NCI-H2196 (cell line): ENCODE results near the gene BEGAIN.

Experiments
- DNase-seq: peaks from one replicate; lab custom pipeline; 2025; ENCODE audit not compliant: unreplicated experiment; lab: John Stamatoyannopoulos, UW

BEGAIN gene

GRCh38 chr14:100539766-100540140, 47.5 kb downstream of the BEGAIN start:
- no peak for DNase-seq

- no peak for DNase-seq
These were observed 48.1 kb downstream of the BEGAIN start for GRCh38 chr14:100539003-100539660.

DNA sequence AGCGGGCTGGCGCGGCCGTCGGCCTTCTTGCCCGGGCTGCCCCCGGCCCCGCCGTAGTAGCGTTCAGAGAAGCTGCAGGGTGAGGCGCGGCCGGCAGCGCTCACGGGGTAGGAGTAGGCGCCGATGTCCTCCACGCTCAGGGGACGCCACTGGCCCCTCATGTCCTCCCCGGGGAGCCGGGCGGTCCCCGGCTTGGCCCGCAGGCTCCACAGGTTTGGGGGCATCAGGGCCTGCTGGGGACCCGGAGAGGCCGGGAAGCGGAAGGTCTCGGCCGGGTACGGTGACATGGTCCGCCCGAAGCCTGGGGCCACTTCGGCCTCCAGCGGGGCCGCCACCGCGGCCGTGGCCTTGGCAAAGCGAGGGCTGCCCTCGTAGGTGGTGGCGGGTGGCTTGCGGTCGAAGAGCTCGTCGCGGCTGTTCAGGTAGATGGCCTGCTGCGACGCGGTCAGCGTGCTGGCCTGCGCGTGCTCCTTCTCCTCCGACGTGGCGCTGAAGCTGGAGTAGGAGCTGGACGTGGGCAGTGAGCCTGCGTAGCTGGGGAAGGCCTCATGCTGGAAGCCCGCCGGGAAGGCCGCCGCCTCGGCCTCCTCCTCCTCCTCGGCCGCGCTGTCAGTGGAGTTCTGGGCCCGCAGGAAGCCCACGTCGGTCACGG, 48.7 kb downstream of the BEGAIN start:
- no peak for DNase-seq

DNA sequence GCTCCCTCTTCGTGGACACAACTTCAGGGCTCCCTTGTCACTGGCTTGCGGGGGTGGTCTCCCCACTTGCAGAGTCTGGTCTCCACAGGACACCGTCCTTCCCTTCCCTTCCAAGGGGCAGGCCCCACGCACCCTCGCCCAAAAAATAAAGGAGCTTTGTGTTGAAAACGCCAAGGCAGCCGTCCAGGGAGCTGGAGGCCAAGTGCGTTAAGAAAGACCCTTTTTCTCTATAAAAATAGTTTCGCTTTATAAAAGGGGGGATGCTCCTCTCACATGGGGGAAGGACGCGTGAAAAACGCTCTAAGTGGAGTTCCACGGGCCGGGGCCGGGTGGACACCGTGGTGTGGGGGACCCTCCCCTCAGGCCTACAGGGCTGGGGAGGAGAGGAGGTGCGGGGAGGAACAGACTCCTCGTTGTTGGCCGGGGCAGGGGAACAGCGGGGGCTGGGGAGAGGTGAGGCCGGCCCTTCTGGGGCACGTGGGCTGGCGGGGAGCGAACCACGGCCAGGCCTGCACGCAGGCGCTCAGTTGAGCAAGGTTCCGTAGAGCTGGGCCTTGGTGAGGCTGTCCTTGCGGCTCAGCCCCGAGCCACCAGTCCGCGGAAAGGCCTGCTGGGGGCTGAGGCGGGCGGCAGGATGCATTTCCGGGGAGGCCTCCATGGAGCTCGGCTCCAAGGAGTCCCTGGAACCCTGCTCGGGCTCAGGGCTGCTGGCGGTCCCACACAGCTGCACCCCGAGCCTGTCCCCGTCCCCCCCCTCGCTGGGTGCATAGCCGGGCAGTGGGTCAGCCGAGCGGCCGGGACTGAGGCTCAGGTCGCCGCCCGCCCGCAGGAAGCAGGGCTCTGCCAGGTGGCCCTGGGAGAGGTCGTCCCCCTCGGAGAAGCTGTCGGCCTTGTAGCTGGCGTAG, 49.5 kb downstream of the BEGAIN start:
- DNase-seq: no peak

DNA sequence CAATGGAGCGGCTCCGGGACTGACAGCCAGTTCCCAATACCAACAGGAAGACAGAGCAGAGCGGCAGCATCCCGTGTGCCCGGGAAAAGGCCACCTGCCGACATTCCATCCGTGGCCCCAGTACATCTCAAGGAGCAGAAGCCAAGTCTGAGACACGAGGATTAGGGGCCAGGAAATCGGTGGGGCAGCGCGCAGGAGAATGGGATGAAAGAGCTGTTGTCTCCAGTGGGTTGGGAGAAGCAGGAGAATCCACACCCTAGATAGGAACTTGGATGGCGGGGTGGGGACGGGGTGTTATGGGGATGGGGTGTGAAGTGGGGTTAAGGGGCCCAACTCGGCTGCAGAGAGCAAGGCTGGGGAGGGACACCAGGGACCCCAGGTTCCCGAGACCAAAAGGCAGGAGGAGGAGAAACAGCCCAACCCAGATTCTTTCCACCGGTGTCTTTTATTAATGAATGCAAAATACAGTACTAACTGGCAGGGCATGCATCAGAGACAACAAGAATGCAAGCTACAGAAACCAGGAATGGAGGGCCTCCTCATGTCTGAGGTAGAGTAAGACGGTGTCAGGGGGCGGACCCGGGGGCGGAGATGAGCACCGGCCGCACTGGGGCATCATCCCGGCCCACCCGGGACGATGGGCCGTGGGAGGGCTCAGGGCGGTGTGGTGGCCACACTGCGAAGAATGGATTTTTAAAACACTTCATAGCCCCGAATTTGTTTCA, 50.3 kb downstream of the BEGAIN start:
- no peak for DNase-seq

GRCh38 chr14:100536121-100536510, 51.1 kb downstream of the BEGAIN start:
- no peak for DNase-seq

- no peak for DNase-seq
These were observed 51.7 kb downstream of the BEGAIN start for GRCh38 chr14:100535287-100536120.

- DNase-seq: no peak
These were observed 52.5 kb downstream of the BEGAIN start for GRCh38 chr14:100534528-100535286.

DNA sequence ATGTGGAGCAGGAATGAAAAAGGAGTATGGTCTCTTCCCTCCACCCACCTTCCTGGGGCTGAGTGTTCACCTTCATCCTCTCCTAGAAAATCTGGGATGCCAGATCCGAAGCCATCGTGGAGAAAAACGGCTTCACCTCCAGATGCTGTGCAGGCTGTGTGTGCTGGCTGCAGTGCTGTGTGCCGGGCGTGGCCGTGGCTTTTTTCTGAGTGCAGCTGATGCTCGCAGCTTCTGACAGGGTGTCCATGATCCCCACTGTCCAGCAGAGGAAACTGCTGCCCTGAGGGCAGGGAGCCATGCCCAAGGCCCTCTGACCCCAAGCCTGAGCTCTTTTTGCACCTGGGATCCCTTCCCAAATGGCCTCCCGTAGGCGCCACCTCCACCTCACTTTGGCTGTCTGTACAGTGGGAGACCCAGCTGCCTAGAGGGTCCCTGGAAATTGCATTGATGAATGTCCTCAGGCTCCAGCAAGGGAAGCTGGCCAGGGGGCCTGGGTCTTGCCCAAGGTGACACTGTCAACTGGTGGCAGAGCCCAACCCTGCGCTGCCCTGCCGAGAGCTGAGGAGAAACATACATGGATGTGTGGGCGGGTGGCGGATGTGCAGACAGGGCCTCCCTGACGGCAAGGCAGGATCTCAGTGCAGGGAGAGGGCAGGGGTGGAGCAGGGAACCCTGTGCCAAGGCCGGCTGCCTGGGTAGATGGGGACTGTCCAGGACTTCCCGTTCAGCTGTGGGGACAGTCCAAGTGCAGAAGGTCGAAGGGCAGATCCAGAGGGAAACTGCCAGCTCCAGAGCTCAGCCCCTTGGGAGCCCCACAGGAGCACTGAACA, 53.3 kb downstream of the BEGAIN start:
- DNase-seq: no peak

- no peak for DNase-seq
These were observed 54.1 kb downstream of the BEGAIN start for GRCh38 chr14:100532906-100533655.

- DNase-seq: no peak
These were observed 54.9 kb downstream of the BEGAIN start for GRCh38 chr14:100532154-100532861.

DNA sequence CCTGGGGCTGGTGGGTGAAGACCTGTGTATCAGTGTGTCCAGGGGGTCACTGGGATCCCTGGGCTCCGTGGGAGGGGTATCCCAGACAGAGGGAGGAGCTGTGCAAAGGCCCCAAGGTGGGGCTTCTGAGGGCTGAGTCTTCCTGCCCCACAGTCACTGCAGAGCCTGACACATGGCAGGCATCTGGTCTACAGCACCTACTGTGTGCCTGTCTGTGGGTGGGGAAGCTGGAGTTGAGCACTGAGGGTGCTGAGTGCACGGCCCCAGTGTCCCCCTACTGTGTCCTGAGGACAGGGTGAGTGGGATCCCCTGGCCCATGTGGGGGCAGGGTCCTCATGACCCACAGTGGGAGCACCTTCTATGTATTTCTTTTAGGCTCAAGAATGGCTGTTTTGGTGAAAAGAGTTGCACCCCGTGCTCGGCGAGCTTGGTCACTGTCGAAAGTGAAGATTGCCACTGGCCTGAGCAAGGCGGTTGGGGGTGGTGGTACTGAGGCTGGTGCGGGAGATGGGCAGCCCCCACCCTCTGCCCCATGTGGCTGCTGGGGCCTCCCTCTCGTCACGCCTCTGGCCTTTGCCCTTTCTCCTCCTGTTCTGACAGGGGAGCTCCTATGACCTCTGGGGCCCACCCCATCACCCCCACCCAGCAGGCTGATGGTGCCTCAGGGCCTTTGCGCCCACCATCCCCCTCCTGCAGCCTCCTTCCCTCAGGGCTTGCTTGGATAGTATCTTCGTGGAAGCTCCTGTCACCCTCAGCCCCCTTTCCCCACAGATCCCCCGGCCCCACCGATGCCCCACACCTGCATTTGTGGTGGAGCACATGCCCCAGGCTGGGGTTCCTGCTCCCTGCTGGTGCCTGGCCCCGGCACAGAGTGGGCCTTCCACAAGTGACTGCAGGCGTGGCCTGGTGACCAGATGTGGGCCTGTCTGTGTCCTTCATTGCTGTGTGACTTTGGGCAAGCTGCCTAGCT, 55.8 kb downstream of the BEGAIN start:
- DNase-seq: no peak

GRCh38 chr14:100530270-100531072, 56.7 kb downstream of the BEGAIN start:
- DNase-seq: no peak

GRCh38 chr14:100529561-100530031, 57.6 kb downstream of the BEGAIN start:
- no peak for DNase-seq

- no peak for DNase-seq
These were observed 58.2 kb downstream of the BEGAIN start for GRCh38 chr14:100528962-100529560.
